Measurements from ENCODE around the gene ERC2. TPM values are rescaled to one million over a fixed set of nuclear protein-coding genes. Genes with fewer than 3 reads are reported as not detected.
A peak's percentile ranks its signal among the peaks of the same experiment; 100 is the strongest.

Gene ERC2
- total and polyA plus RNA-seq, 5 donors from 2014 or later = not detected

DNA sequence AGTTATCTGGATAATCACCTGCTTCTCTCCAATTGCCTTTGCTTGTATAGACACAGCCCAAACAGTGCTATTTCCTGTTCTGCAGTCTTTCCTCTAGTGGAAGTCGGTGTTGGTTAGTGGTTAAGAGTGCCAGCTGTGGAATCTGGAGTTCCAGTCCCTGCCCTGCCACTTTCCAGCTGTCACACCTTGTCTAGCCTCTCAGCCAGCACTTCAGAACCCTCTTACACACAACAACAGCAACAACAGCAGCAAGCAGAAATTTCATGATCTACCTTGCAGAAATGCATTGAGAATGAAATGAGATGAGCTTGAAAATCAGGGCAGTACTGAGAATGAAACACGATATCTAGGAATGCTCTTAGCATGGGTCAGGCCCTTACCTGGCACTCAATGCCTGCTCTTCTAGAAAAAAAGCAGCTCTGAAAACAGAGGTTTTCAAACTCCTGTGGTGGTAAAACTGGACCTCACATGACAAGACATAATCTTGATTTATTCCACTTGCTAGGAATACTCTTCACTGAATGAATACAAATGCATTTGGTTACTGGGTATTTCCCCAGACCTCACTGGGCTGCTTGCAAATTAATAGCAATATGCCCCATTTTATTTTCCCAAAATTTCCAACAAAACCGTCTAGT lies 977.9 kb downstream of the ERC2 start:
- DNase-seq (no peak), ATAC-seq (ENCODE audit: low read depth in 2 of 2) (no peak)
- peaks cover 43% of the 10 kb centered on the region for H3K27me3 Mint-ChIP-seq
- no peak overlapping the region for H3K4me3 ChIP-seq (ENCODE audit: low read depth, low read length)
- no peaks in the 10 kb centered on the region for H3K36me3 ChIP-seq (ENCODE audit: control insufficient read depth, insufficient read depth, low read length)
- H3K27me3 ChIP-seq (ENCODE audit: control insufficient read depth, insufficient read depth, low read length) = peaks cover 8% of the 10 kb centered on the region
- H3K27ac ChIP-seq (ENCODE audit: insufficient read depth, low read length, poor library complexity, severe bottlenecking) = no peak overlapping the region
- H3K36me3 Mint-ChIP-seq = no peaks in the 10 kb centered on the region
- H3K4me3 Mint-ChIP-seq = no peak overlapping the region
- peaks cover 0 to 5% (median 0%) of the 10 kb centered on the region in 7 donors for H3K9me3 Mint-ChIP-seq
- H3K4me1 Mint-ChIP-seq = peaks cover 0 to 11% (median 6%) of the 10 kb centered on the region in 4 donors
- peaks cover 3% of the 10 kb centered on the region for H3K4me1 ChIP-seq (ENCODE audit: control insufficient read depth, insufficient read depth, low read length, poor library complexity, severe bottlenecking)
- no peak overlapping the region for H3K27ac Mint-ChIP-seq
- no peaks in the 10 kb centered on the region for H3K9me3 ChIP-seq (ENCODE audit: control insufficient read depth in 2 of 2, low read length in 2 of 2)

DNA sequence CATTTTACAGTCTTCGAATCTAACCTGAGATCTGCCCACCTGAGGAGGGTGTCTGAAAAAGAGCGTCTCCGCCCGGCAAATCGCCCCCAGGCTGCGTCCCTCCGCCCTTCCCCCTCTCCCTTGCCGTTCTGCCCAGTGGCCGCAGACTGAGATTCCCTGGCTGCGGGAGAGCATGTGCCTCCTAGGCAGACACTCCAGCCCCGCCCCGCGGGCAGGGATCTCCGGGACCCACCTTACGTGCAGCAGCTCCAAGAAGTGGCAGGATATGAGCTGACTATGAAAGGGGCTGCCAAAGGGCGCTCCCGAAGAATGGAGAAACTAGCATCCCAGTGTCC lies 978.5 kb downstream of the ERC2 start:
- Mint-ChIP-seq H3K9me3 (peaks cover 0 to 6% (median 0%) of the 10 kb centered on the region in 7 donors), H3K27me3 (peaks cover 48% of the 10 kb centered on the region), H3K4me3 (no peak overlapping the region), H3K27ac (no peak overlapping the region), H3K4me1 (peaks cover 0 to 11% (median 7%) of the 10 kb centered on the region in 4 donors), H3K36me3 (no peaks in the 10 kb centered on the region)
- peaks cover 3% of the 10 kb centered on the region for H3K4me1 ChIP-seq (ENCODE audit: control insufficient read depth, insufficient read depth, low read length, poor library complexity, severe bottlenecking)
- ATAC-seq (ENCODE audit: low read depth in 2 of 2) = no peak
- no peak overlapping the region for H3K27ac ChIP-seq (ENCODE audit: insufficient read depth, low read length, poor library complexity, severe bottlenecking)
- H3K4me3 ChIP-seq (ENCODE audit: low read depth, low read length) = no peak overlapping the region
- peaks cover 8% of the 10 kb centered on the region for H3K27me3 ChIP-seq (ENCODE audit: control insufficient read depth, insufficient read depth, low read length)
- H3K9me3 ChIP-seq (ENCODE audit: control insufficient read depth in 2 of 2, low read length in 2 of 2) = no peaks in the 10 kb centered on the region
- H3K36me3 ChIP-seq (ENCODE audit: control insufficient read depth, insufficient read depth, low read length) = no peaks in the 10 kb centered on the region
- no peak for DNase-seq

GRCh38 chr3:55488398-55489055 lies 979.7 kb downstream of the ERC2 start:
- no peak overlapping the region for H3K4me3 ChIP-seq (ENCODE audit: low read depth, low read length)
- no peak for ATAC-seq (ENCODE audit: low read depth in 2 of 2)
- no peaks in the 10 kb centered on the region for H3K36me3 Mint-ChIP-seq

DNA sequence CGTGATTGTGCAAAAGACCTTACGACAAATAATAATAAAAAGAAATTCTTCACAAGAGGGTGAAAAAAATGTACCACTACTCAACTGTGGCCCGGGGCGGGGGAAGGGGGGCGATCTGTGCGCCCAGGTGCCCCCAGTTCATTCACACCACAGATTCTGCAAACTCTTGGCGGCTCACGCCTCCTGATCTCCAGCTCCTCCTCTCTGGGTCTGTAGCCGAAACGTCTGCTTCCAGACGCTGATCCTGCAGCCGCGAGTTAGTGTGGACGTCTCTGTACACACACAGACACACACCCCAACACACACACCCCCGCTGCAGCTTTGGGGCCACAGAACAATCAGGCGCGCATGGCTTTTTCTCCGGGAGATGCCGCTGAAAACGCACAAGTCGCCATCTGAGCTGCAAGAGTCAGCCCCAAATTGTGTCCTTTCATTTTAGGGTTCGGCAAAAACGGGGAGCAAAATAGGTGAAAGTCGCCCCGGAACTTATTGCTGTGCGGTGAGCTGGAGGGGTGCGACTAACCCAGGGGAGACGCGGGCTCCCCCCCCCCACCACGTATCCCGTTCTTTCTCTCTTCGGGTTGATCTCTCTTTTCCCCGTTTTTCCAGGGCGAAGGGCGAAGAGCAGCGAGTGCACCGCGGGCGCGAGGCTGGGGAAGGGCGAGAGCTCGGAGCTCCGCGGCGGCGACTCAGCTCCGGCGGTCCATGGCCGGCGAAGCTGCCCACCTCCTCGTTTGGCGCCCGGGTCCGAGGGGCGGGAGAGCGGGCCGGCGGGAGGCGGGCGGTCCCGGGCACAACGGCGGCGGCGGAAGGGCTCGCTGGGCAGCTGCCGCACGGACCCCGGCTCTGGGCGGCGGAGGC lies 980.7 kb downstream of the ERC2 start:
- no peak for ATAC-seq (ENCODE audit: low read depth in 2 of 2)
- Mint-ChIP-seq H3K27ac (no peak overlapping the region), H3K27me3 (peaks cover 70% of the 10 kb centered on the region)

More at GRCh38 chr3:55488398-55489055, 979.7 kb downstream of the ERC2 start:
- no peaks in the 10 kb centered on the region for H3K36me3 ChIP-seq (ENCODE audit: control insufficient read depth, insufficient read depth, low read length)
- peak in 1 of 3 donors; percentile 5 for DNase-seq
- peaks cover 61% of the 10 kb centered on the region for H3K27me3 Mint-ChIP-seq
- H3K4me1 Mint-ChIP-seq = peaks cover 0 to 11% (median 7%) of the 10 kb centered on the region in 4 donors
- H3K9me3 Mint-ChIP-seq = peaks cover 0 to 6% (median 0%) of the 10 kb centered on the region in 7 donors
- H3K27ac ChIP-seq (ENCODE audit: insufficient read depth, low read length, poor library complexity, severe bottlenecking) = no peak overlapping the region
- peaks cover 10% of the 10 kb centered on the region for H3K27me3 ChIP-seq (ENCODE audit: control insufficient read depth, insufficient read depth, low read length)
- H3K27ac Mint-ChIP-seq = no peak overlapping the region
- no peaks in the 10 kb centered on the region for H3K9me3 ChIP-seq (ENCODE audit: control insufficient read depth in 2 of 2, low read length in 2 of 2)
- peak overlapping the region in 2 of 4 donors; percentile 22 to 54 for H3K4me3 Mint-ChIP-seq
- peaks cover 3% of the 10 kb centered on the region for H3K4me1 ChIP-seq (ENCODE audit: control insufficient read depth, insufficient read depth, low read length, poor library complexity, severe bottlenecking)

DNA sequence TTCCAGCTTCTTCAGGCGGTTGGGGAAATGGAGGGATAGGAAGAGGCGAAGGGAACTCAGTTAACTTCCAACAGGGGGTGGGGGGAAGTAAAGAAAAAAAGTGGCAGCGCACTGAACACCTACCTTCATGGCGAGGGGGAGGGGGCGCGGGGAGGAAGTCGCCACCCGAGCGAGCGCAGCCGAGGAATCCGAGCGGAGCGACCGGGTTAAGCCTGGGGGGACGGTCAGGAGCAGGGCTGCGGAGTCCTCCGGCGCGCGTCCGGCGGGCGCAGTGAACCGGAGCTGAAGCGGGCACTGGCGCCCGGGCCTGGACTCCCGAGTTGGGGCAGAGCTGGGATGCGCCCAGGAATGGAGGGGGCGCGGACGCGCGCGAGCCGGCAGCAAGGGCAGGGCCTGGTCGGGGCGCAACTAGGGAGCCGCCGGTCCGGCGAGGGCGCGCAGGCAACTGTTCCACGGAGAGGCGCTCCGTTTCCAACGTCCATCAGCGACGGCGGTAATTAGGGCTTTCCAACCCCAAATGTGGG lies 981.3 kb downstream of the ERC2 start, which contains the start of gene WNT5A:
Gene WNT5A (minus strand): TSS at position 450 of the 524 bp plus-strand sequence. CDS start 321 bp downstream, at position 129.
- no peak within 1 kb of the TSS for H3K4me3 ChIP-seq (ENCODE audit: low read depth, low read length)
- no peaks in the 10 kb centered on the region for H3K9me3 ChIP-seq (ENCODE audit: control insufficient read depth in 2 of 2, low read length in 2 of 2)
- H3K27ac Mint-ChIP-seq = no peak within 1 kb of the TSS

More for the DNA sequence above, 980.7 kb downstream of the ERC2 start:
- peak in 1 of 3 donors; percentile 9 for DNase-seq
- H3K4me3 ChIP-seq (ENCODE audit: low read depth, low read length) = no peak overlapping the region
- H3K4me1 ChIP-seq (ENCODE audit: control insufficient read depth, insufficient read depth, low read length, poor library complexity, severe bottlenecking) = peaks cover 3% of the 10 kb centered on the region
- no peaks in the 10 kb centered on the region for H3K36me3 ChIP-seq (ENCODE audit: control insufficient read depth, insufficient read depth, low read length)
- Mint-ChIP-seq H3K9me3 (peaks cover 0 to 4% (median 0%) of the 10 kb centered on the region in 7 donors), H3K36me3 (no peaks in the 10 kb centered on the region), H3K4me1 (peaks cover 0 to 13% (median 8%) of the 10 kb centered on the region in 4 donors), H3K4me3 (peak overlapping the region in 2 of 4 donors; percentile 28 to 59)
- no peak overlapping the region for H3K27ac ChIP-seq (ENCODE audit: insufficient read depth, low read length, poor library complexity, severe bottlenecking)
- no peaks in the 10 kb centered on the region for H3K9me3 ChIP-seq (ENCODE audit: control insufficient read depth in 2 of 2, low read length in 2 of 2)
- peaks cover 10% of the 10 kb centered on the region for H3K27me3 ChIP-seq (ENCODE audit: control insufficient read depth, insufficient read depth, low read length)

GRCh38 chr3:55486101-55486856 lies 982.0 kb downstream of the ERC2 start:
- Histone ChIP-seq H3K27ac (ENCODE audit: insufficient read depth, low read length, poor library complexity, severe bottlenecking) (no peak overlapping the region), H3K4me1 (ENCODE audit: control insufficient read depth, insufficient read depth, low read length, poor library complexity, severe bottlenecking) (peaks cover 3% of the 10 kb centered on the region), H3K4me3 (ENCODE audit: low read depth, low read length) (no peak overlapping the region), H3K9me3 (ENCODE audit: control insufficient read depth in 2 of 2, low read length in 2 of 2) (no peaks in the 10 kb centered on the region), H3K36me3 (ENCODE audit: control insufficient read depth, insufficient read depth, low read length) (no peaks in the 10 kb centered on the region), H3K27me3 (ENCODE audit: control insufficient read depth, insufficient read depth, low read length) (peaks cover 10% of the 10 kb centered on the region)
- no peak for DNase-seq
- Mint-ChIP-seq H3K27me3 (peaks cover 79% of the 10 kb centered on the region), H3K36me3 (no peaks in the 10 kb centered on the region), H3K27ac (no peak overlapping the region), H3K9me3 (peaks cover 0 to 4% (median 0%) of the 10 kb centered on the region in 7 donors), H3K4me1 (peaks cover 0 to 13% (median 8%) of the 10 kb centered on the region in 4 donors), H3K4me3 (peak overlapping the region in 2 of 4 donors; percentile 9 to 61)
- no peak for ATAC-seq (ENCODE audit: low read depth in 2 of 2)

More for the DNA sequence above, 981.3 kb downstream of the ERC2 start, which contains the start of gene WNT5A:
- peaks cover 74% of the 10 kb centered on the region for H3K27me3 Mint-ChIP-seq
- no peaks in the 10 kb centered on the region for H3K36me3 ChIP-seq (ENCODE audit: control insufficient read depth, insufficient read depth, low read length)
- DNase-seq (no peak), ATAC-seq (ENCODE audit: low read depth in 2 of 2) (no peak)
- peaks cover 0 to 4% (median 0%) of the 10 kb centered on the region in 7 donors for H3K9me3 Mint-ChIP-seq
- no peaks in the 10 kb centered on the region for H3K36me3 Mint-ChIP-seq
- H3K27me3 ChIP-seq (ENCODE audit: control insufficient read depth, insufficient read depth, low read length) = peaks cover 10% of the 10 kb centered on the region
- peaks cover 3% of the 10 kb centered on the region for H3K4me1 ChIP-seq (ENCODE audit: control insufficient read depth, insufficient read depth, low read length, poor library complexity, severe bottlenecking)
- peak within 1 kb of the TSS in 3 of 4 donors; percentile 28 to 61 (median 59) for H3K4me3 Mint-ChIP-seq
- H3K4me1 Mint-ChIP-seq = peaks cover 0 to 13% (median 8%) of the 10 kb centered on the region in 4 donors
- H3K27ac ChIP-seq (ENCODE audit: insufficient read depth, low read length, poor library complexity, severe bottlenecking) = no peak within 1 kb of the TSS

Measured in CD4-positive, CD25-positive, alpha-beta regulatory T cell (primary cell).